Hair follicle dermal papilla cell (primary cell): Measurements from ENCODE around the gene EPS8L2. TPM values are rescaled to one million over a fixed set of nuclear protein-coding genes. Genes with fewer than 3 reads are reported as not detected.

Source experiments
- total RNA-seq: library from RNA; depleted of rRNA; stranded (reverse); fragments of >200 nt; gene quantifications from 2 replicates; pipeline ENCODE4 v1.2.3, GENCODE V29; 2012

Gene EPS8L2
- 19.3 and 31.7 TPM in 2 replicates for total RNA-seq

DNA sequence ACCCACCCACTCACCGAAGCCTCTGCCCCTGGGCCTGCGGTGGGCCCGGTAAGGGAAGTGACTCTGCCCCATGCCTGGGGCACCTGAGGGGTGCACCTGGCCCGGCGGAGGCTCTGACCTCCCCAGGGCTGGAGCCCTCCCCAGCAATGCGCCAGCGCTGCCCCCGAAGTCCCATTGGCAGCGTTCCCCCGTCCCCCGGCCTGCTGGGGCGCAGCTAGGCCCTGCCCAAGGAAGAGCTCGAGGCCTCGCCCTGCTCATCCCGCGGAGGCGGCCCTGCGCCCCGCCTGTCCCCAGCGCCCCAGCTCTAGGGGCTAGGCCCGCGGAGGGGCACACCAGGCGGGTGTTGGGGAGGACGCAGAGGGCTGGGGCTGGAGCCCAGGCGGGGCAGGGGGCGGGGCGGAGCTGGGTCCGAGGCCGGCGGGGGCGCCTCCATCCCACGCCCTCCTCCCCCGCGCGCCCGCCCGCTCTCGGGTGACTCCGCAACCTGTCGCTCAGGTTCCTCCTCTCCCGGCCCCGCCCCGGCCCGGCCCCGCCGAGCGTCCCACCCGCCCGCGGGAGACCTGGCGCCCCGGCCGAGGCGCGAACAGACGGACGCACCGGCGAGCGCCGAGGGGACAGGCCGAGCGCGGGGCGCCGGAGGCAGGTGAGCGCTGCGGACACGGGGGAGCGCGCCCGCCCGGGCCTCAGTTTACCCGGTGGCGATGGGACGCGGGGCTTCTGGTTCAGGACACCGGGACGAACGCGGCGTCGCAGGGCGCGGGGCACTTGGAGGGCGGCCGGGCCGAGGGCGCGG is at the start of gene EPS8L2:
TSS of gene EPS8L2 (plus strand) at position 586 of the 793 bp plus-strand sequence. CDS start 3,177 bp downstream, outside the sequence.

DNA sequence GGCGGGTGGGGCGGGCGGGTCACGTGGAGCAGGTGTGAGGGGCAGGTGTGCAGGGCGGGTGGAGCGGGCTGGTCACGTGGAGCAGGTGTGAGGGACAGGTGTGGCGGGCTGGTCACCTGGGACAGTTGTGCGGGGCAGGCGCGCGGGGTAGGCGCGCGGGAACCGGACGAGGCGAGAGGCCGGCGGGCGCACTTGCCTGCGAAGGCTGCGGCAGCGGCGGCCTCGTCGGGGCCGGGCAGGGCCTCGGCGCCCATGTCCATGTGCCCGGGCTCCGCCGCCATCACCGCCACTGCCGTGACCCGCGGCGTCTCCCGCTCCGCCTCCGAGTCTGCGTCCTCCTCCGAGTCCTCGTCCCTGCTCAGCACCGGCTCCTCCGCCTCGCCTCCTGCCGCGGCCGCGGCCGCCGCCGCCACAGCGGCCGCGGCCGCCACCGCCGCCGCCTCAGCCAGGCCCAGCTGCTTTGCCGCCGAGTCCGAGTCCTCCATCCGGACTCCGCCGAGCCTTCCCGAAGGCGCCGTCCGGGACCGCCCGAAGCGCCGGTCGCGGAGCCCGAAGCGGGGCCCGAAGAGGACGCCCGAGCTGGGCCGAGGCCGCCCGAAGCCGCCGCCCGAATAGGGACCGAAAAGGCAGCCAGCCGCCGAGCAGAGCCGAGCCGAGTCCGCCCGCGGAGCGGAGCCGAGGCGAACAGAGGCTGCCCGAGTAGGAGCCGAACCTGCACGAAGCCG is 11.3 kb upstream of the EPS8L2 start, which contains the start of gene DEAF1:
TSS of gene DEAF1 (minus strand) at position 660 of the 725 bp plus-strand sequence. CDS start at position 485, 175 bp downstream.

DNA sequence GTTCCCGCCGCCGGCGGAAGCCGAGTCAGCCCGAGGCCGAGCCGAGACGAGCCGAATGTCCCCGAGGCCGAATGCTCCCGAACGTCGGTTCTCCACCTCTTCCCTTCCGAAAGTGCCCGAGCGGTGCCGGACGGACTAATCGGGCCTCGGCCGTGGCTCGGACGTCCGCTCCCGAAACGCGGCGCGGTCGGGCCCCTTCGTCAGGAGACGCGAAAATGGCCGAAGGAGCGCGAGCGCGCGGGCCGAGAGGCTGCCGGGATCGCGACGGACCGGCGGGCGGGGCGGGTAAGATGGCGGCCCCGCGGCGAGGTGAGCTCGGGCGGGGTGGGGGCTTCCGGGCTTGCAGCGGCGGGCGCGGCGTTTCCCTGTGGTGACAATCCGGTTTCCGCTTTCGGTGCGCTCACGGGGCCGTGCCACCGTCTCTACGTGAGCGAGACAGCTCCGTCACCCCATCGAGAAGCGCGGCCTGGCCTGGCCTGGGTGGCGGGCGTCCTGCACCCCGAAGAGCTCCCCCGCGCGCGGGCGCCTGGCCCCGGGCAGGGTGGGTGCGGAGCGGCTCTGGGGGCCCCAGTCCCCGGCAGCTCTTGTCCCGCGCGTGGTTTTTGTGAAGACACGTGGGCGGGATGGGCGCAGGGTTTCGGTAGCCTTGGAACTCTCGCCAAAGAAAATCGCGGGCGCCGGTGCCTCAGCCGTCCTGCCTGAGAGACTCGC is 10.3 kb upstream of the EPS8L2 start, which contains the start of gene TMEM80:
TSS of gene TMEM80 (plus strand) at position 279 of the 711 bp plus-strand sequence. CDS start at position 291, 12 bp downstream.

DNA sequence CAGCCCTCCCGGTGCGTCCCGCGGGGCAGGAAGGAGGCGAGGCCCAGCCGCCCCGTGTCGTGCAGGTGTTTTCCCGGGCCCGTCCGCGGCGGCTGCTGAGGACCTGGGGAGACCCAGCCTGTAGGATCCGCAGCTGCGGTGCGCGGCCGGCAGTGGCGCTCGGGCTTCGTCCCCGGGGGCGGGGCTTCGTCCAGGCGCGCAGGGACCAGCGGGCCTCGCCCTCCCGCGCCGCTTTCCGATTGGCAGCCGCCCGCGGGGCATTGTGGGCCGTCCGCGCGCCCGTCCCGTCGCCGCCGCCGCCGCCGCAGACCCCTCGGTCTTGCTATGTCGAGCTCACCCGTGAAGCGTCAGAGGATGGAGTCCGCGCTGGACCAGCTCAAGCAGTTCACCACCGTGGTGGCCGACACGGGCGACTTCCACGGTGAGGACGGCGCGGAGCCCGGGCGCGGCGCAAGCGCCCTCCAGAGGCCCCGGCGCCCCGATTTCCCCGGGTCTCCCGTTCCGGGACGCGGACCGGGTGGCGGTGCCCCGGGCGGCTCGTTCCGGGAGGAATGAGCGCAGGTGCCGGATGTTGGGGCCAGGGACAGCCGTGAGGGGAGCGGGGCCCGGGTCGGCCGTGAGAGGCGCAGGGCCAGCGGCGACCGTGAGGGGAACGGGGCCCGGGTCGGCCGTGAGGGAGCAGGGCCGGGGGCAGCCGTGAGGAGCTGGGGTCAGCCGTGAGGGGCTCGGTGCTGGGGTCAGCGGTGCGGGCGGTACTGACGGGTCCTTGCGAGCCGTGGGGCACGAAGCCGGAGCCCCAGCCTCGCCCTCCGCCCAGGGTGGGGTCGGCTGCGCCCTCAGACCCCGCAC is 41.4 kb downstream of the EPS8L2 start, which contains the start of gene TALDO1:
TSS of gene TALDO1 (plus strand) at position 307 of the 849 bp plus-strand sequence. CDS start at position 325, 18 bp downstream.

Other genes with a start within 250 kb of the EPS8L2 start
- 359 and 417 TPM in 2 replicates for gene RNH1, start 199.0 kb upstream of the EPS8L2 start, total RNA-seq
- gene HRAS, start 170.7 kb upstream of the EPS8L2 start, total RNA-seq: 24.5 and 27.4 TPM in 2 replicates
- gene LRRC56, start 168.7 kb upstream of the EPS8L2 start, total RNA-seq: 0.65 and 0.85 TPM in 2 replicates
- 0.61 and 0.97 TPM in 2 replicates for gene LMNTD2, start 145.5 kb upstream of the EPS8L2 start, total RNA-seq
- 3.7 and 7.7 TPM in 2 replicates for gene RASSF7, start 145.3 kb upstream of the EPS8L2 start, total RNA-seq
- gene PHRF1, start 129.8 kb upstream of the EPS8L2 start, total RNA-seq: 32.9 and 36.8 TPM in 2 replicates
- 10.6 and 18.5 TPM in 2 replicates for gene IRF7, start 90.3 kb upstream of the EPS8L2 start, total RNA-seq
- not detected in 2 replicates for gene CDHR5, start 81.3 kb upstream of the EPS8L2 start, total RNA-seq
- not detected in 2 replicates for gene SCT, start 79.0 kb upstream of the EPS8L2 start, total RNA-seq
- 0.12 and 0.32 TPM in 2 replicates for gene DRD4, start 69.0 kb upstream of the EPS8L2 start, total RNA-seq
- 37.0 and 40.8 TPM in 2 replicates for gene DEAF1, start 11.0 kb upstream of the EPS8L2 start, total RNA-seq
- 8.9 and 17.2 TPM in 2 replicates for gene TMEM80, start 10.4 kb upstream of the EPS8L2 start, total RNA-seq
- gene TALDO1, start 41.2 kb downstream of the EPS8L2 start, total RNA-seq: 92.8 and 94.2 TPM in 2 replicates
- 48.3 and 49.3 TPM in 2 replicates for gene GATD1, start 71.3 kb downstream of the EPS8L2 start, total RNA-seq
- gene CEND1, start 83.9 kb downstream of the EPS8L2 start, total RNA-seq: 0.97 and 1.9 TPM in 2 replicates
- gene SLC25A22, start 92.0 kb downstream of the EPS8L2 start, total RNA-seq: 14.2 and 17.4 TPM in 2 replicates
- gene PIDD1, start 99.0 kb downstream of the EPS8L2 start, total RNA-seq: 4.4 and 5.6 TPM in 2 replicates
- gene RPLP2, start 103.7 kb downstream of the EPS8L2 start, total RNA-seq: 47.4 and 134 TPM in 2 replicates
- 29.4 and 33.1 TPM in 2 replicates for gene PNPLA2, start 112.7 kb downstream of the EPS8L2 start, total RNA-seq
- gene CRACR2B, start 121.7 kb downstream of the EPS8L2 start, total RNA-seq: 0.32 and 0.85 TPM in 2 replicates
- gene CD151, start 126.7 kb downstream of the EPS8L2 start, total RNA-seq: 283 and 456 TPM in 2 replicates
- 67.7 and 69.6 TPM in 2 replicates for gene POLR2L, start 136.3 kb downstream of the EPS8L2 start, total RNA-seq
- gene TSPAN4, start 136.6 kb downstream of the EPS8L2 start, total RNA-seq: 129 and 138 TPM in 2 replicates
- gene CHID1, start 204.6 kb downstream of the EPS8L2 start, total RNA-seq: 63.4 and 63.6 TPM in 2 replicates
- gene AP2A2, start 219.6 kb downstream of the EPS8L2 start, total RNA-seq: 50.4 and 60.7 TPM in 2 replicates